ENCODE measurements around the gene NPAP1. TPM values are rescaled to one million over a fixed set of nuclear protein-coding genes. Genes with fewer than 3 reads are reported as not detected.

Gene NPAP1, protein sequence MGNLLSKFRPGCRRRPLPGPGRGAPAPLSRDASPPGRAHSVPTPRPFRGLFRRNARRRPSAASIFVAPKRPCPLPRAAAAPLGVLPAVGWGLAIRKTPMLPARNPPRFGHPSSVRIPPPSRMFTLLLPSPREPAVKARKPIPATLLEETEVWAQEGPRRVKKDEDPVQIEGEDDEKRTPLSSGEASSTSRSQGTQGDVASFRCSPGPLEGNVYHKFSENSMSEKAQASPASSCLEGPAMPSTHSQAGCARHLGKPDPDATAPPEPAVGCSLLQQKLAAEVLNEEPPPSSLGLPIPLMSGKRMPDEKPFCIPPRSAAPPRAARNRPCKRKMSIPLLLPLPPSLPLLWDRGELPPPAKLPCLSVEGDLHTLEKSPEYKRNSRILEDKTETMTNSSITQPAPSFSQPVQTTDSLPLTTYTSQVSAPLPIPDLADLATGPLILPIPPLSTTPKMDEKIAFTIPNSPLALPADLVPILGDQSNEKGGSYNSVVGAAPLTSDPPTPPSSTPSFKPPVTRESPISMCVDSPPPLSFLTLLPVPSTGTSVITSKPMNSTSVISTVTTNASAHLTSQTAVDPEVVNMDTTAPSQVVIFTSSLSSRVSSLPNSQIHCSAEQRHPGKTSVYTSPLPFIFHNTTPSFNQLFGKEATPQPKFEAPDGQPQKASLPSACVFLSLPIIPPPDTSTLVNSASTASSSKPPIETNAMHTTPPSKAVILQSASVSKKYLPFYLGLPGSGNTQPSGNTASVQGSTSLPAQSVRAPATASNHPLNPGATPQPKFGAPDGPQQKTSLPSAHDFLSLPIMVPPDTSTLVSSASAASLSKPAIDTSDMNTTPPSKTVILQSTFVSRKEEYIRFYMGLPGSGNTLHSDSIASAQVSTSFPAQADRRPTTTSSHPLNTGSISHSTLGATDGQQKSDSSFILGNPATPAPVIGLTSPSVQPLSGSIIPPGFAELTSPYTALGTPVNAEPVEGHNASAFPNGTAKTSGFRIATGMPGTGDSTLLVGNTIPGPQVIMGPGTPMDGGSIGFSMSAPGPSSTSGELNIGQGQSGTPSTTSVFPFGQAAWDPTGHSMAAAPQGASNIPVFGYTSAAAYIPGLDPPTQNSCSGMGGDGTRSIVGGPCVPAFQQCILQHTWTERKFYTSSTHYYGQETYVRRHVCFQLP
- total RNA-seq (2021) = 0.11 to 0.13 TPM (median 0.11 TPM) in 3 replicates
- Bru-seq, nascent RNA = percentile 38 among the genes with signal in this experiment
- long read RNA-seq, experiment 1 = 0 reads
- long read RNA-seq, experiment 2 = 0 reads
- long read RNA-seq, experiment 3 = 0 reads

DNA sequence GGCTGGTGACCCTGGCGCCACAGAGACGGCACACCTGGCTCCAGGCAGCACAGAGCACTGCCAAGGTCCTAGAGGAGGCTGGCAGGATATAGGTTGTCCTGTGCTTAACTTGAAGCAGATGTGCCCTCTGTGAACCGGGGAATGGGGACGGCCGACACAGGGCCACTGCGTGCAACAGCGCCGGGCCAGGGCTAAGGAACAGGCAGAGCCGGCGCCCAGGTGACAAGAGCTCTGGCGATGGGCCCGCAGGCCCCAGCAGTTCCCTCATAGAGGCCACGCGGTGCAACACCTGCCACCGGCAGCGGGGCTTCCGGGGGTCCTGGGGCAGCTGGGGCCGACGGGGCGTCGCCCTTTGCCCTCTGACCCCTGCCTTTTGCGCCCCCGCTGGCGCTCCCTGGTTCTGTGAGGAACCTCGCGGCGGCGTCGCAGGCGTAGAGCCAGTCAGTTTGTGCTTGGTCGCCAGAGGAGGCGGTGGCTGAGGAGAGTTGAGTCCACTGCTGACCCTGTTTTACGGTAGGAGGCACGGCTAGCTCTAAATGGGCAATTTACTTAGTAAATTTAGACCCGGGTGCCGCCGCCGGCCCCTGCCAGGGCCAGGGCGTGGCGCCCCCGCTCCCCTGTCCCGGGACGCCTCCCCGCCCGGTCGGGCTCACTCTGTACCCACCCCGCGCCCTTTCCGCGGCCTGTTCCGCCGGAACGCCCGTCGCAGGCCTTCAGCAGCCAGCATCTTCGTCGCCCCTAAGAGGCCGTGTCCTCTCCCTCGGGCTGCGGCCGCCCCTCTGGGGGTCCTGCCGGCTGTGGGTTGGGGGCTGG lies at the start of gene NPAP1:
Gene NPAP1 (plus strand): TSS at position 444 of the 813 bp plus-strand sequence. CDS start 93 bp downstream, at position 537.
- no peak within 1 kb of the TSS for H3K27ac Mint-ChIP-seq
- CTCF ChIA-PET = interaction anchor here (0.6 to 1.6 kb wide), 14 partner anchors 8 to 1046 kb away, joined by 3 to 8 read pairs (median 4); no protein-coding TSS in a partner anchor
- no peak within 1 kb of the TSS for H3K4me3 Mint-ChIP-seq
- POLR2A ChIA-PET = no interaction called here
- peaks cover 7% of the 10 kb centered on the region for H3K4me1 Mint-ChIP-seq
- peaks cover 40% of the 10 kb centered on the region for H3K36me3 Mint-ChIP-seq
- H3K9me3 Mint-ChIP-seq = peaks cover 35% of the 10 kb centered on the region
- DNase-seq (ENCODE audit: low spot score) (no peak), ATAC-seq (no peak)
- H3K27me3 Mint-ChIP-seq (ENCODE audit: low read depth) = peaks cover 4% of the 10 kb centered on the region; the same call in 1 of the 2 replicates
- TF ChIP-seq, protein P1, sequence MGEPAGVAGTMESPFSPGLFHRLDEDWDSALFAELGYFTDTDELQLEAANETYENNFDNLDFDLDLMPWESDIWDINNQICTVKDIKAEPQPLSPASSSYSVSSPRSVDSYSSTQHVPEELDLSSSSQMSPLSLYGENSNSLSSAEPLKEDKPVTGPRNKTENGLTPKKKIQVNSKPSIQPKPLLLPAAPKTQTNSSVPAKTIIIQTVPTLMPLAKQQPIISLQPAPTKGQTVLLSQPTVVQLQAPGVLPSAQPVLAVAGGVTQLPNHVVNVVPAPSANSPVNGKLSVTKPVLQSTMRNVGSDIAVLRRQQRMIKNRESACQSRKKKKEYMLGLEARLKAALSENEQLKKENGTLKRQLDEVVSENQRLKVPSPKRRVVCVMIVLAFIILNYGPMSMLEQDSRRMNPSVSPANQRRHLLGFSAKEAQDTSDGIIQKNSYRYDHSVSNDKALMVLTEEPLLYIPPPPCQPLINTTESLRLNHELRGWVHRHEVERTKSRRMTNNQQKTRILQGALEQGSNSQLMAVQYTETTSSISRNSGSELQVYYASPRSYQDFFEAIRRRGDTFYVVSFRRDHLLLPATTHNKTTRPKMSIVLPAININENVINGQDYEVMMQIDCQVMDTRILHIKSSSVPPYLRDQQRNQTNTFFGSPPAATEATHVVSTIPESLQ (CRISPR knock-in tag; IDR thresholded peaks at IDR 0.05) = no peak
- TF ChIP-seq, protein P2, sequence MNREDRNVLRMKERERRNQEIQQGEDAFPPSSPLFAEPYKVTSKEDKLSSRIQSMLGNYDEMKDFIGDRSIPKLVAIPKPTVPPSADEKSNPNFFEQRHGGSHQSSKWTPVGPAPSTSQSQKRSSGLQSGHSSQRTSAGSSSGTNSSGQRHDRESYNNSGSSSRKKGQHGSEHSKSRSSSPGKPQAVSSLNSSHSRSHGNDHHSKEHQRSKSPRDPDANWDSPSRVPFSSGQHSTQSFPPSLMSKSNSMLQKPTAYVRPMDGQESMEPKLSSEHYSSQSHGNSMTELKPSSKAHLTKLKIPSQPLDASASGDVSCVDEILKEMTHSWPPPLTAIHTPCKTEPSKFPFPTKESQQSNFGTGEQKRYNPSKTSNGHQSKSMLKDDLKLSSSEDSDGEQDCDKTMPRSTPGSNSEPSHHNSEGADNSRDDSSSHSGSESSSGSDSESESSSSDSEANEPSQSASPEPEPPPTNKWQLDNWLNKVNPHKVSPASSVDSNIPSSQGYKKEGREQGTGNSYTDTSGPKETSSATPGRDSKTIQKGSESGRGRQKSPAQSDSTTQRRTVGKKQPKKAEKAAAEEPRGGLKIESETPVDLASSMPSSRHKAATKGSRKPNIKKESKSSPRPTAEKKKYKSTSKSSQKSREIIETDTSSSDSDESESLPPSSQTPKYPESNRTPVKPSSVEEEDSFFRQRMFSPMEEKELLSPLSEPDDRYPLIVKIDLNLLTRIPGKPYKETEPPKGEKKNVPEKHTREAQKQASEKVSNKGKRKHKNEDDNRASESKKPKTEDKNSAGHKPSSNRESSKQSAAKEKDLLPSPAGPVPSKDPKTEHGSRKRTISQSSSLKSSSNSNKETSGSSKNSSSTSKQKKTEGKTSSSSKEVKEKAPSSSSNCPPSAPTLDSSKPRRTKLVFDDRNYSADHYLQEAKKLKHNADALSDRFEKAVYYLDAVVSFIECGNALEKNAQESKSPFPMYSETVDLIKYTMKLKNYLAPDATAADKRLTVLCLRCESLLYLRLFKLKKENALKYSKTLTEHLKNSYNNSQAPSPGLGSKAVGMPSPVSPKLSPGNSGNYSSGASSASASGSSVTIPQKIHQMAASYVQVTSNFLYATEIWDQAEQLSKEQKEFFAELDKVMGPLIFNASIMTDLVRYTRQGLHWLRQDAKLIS (CRISPR knock-in tag; IDR thresholded peaks at IDR 0.05; ENCODE audit: borderline replicate concordance) = no peak
- TF ChIP-seq TP53 (CRISPR knock-in tag; IDR thresholded peaks at IDR 0.05) (no peak), SP1 (CRISPR knock-in tag; conservative IDR thresholded peaks at IDR 0.05) (no peak), IRF2 (CRISPR knock-in tag; IDR thresholded peaks at IDR 0.05; ENCODE audit: borderline replicate concordance, low read depth) (no peak), KAT7 (CRISPR knock-in tag; IDR thresholded peaks at IDR 0.05; ENCODE audit: borderline replicate concordance) (no peak), MYBL2 (CRISPR knock-in tag; IDR thresholded peaks at IDR 0.05) (no peak), ZNF263 (CRISPR knock-in tag; IDR thresholded peaks at IDR 0.05; ENCODE audit: low read depth) (no peak), ATF1 (CRISPR knock-in tag; IDR thresholded peaks at IDR 0.05) (no peak)
- TF ChIP-seq, protein P3, sequence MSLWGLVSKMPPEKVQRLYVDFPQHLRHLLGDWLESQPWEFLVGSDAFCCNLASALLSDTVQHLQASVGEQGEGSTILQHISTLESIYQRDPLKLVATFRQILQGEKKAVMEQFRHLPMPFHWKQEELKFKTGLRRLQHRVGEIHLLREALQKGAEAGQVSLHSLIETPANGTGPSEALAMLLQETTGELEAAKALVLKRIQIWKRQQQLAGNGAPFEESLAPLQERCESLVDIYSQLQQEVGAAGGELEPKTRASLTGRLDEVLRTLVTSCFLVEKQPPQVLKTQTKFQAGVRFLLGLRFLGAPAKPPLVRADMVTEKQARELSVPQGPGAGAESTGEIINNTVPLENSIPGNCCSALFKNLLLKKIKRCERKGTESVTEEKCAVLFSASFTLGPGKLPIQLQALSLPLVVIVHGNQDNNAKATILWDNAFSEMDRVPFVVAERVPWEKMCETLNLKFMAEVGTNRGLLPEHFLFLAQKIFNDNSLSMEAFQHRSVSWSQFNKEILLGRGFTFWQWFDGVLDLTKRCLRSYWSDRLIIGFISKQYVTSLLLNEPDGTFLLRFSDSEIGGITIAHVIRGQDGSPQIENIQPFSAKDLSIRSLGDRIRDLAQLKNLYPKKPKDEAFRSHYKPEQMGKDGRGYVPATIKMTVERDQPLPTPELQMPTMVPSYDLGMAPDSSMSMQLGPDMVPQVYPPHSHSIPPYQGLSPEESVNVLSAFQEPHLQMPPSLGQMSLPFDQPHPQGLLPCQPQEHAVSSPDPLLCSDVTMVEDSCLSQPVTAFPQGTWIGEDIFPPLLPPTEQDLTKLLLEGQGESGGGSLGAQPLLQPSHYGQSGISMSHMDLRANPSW (CRISPR knock-in tag; conservative IDR thresholded peaks at IDR 0.05; ENCODE audit: low read depth) = no peak
- TF ChIP-seq, protein P4, sequence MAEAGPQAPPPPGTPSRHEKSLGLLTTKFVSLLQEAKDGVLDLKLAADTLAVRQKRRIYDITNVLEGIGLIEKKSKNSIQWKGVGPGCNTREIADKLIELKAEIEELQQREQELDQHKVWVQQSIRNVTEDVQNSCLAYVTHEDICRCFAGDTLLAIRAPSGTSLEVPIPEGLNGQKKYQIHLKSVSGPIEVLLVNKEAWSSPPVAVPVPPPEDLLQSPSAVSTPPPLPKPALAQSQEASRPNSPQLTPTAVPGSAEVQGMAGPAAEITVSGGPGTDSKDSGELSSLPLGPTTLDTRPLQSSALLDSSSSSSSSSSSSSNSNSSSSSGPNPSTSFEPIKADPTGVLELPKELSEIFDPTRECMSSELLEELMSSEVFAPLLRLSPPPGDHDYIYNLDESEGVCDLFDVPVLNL (CRISPR knock-in tag; IDR thresholded peaks at IDR 0.05; ENCODE audit: borderline replicate concordance, low read depth) = no peak
- TF ChIP-seq, protein P5, sequence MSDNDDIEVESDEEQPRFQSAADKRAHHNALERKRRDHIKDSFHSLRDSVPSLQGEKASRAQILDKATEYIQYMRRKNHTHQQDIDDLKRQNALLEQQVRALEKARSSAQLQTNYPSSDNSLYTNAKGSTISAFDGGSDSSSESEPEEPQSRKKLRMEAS (CRISPR knock-in tag; IDR thresholded peaks at IDR 0.05) = no peak
- TF ChIP-seq, protein P6, sequence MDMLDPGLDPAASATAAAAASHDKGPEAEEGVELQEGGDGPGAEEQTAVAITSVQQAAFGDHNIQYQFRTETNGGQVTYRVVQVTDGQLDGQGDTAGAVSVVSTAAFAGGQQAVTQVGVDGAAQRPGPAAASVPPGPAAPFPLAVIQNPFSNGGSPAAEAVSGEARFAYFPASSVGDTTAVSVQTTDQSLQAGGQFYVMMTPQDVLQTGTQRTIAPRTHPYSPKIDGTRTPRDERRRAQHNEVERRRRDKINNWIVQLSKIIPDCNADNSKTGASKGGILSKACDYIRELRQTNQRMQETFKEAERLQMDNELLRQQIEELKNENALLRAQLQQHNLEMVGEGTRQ (CRISPR knock-in tag; IDR thresholded peaks at IDR 0.05) = no peak
- TF ChIP-seq, protein P7, sequence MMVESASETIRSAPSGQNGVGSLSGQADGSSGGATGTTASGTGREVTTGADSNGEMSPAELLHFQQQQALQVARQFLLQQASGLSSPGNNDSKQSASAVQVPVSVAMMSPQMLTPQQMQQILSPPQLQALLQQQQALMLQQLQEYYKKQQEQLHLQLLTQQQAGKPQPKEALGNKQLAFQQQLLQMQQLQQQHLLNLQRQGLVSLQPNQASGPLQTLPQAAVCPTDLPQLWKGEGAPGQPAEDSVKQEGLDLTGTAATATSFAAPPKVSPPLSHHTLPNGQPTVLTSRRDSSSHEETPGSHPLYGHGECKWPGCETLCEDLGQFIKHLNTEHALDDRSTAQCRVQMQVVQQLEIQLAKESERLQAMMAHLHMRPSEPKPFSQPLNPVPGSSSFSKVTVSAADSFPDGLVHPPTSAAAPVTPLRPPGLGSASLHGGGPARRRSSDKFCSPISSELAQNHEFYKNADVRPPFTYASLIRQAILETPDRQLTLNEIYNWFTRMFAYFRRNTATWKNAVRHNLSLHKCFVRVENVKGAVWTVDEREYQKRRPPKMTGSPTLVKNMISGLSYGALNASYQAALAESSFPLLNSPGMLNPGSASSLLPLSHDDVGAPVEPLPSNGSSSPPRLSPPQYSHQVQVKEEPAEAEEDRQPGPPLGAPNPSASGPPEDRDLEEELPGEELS (CRISPR knock-in tag; IDR thresholded peaks at IDR 0.05) = no peak
- TF ChIP-seq, protein P8, sequence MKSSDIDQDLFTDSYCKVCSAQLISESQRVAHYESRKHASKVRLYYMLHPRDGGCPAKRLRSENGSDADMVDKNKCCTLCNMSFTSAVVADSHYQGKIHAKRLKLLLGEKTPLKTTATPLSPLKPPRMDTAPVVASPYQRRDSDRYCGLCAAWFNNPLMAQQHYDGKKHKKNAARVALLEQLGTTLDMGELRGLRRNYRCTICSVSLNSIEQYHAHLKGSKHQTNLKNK (CRISPR knock-in tag; IDR thresholded peaks at IDR 0.05) = no peak

Data from WTC11 (cell line).